K562 (cell line): ENCODE measurements around the gene FTSJ3. TPM values are rescaled to one million over a fixed set of nuclear protein-coding genes. Genes with fewer than 3 reads are reported as not detected.

Source experiments
- ATAC-seq: fragments of 200-7000 bp; cut with Tn5 transposase; 3 replicates; pipeline ENCODE4 v1.9.1; 2020; ENCODE audit warnings: moderate library complexity
- BruUV-seq: library from RNA; stranded (reverse); fragments of 400-500 nt; replicated peaks from 2 replicates; lab custom pipeline; 2021; lab: Mats Ljungman, UMichigan
- CTCF ChIA-PET: fragments of 300-600 bp; formaldehyde crosslinking; extraction: SDS; loops from one replicate; lab custom pipeline; 2021; ENCODE audit warnings: low intra/inter-chr PET ratio; lab: Yijun Ruan, JAX
- POLR2A ChIA-PET: fragments of 300-600, 350-650 bp; sonication (Branson Sonifier 250); formaldehyde crosslinking; extraction: SDS; loops from one replicate; lab custom pipeline; 2021; ENCODE audit warnings: antibody characterized with exemption, inconsistent platforms; lab: Yijun Ruan, JAX
- DNase-seq, 4 experiments: peaks; one replicate each; pipeline versions ENCODE4 v3.0.0 to v3.0.0-alpha.2; 2011 to 2018; ENCODE audit warnings: low spot score in 3 of 4, mixed read lengths in 3 of 4; ENCODE audit errors: extremely low read depth in 1 of 4
- FAIRE-seq: peaks from 2 replicates; lab custom pipeline; 2011; peaks lifted over from hg19 to GRCh38; lab: Jason Lieb, UNC
- H2AFZ ChIP-seq: 2 replicates; pipeline ENCODE4 v1.6.0; 2011; ENCODE audit warnings: low read depth, low read length, control low read depth, inconsistent platforms
- H3K27ac ChIP-seq: fragments of 200-600 bp; 3 replicates; pipeline ENCODE4 v1.8.0; 2011; ENCODE audit warnings: low read depth, mild to moderate bottlenecking, control low read depth, inconsistent platforms, low read length, moderate library complexity, mixed read lengths; ENCODE audit errors: extremely low read depth
- H3K27me3 ChIP-seq, 2 experiments: fragments of 300-600 bp in 1 of 2; 2 replicates in 1 of 2; 3 replicates in 1 of 2; pipeline versions ENCODE4 v1.6.0 to v1.8.0; 2011; ENCODE audit warnings: inconsistent platforms in 2 of 2, low read length in 2 of 2, mild to moderate bottlenecking in 1 of 2, mixed read lengths in 1 of 2, moderate library complexity in 1 of 2; ENCODE audit not compliant: control insufficient read depth in 2 of 2, insufficient read depth in 2 of 2
- H3K36me3 ChIP-seq: fragments of 300-600 bp; 3 replicates; pipeline ENCODE4 v1.8.0; 2011; ENCODE audit warnings: mild to moderate bottlenecking, low read length, inconsistent platforms; ENCODE audit not compliant: control insufficient read depth, insufficient read depth
- H3K4me1 ChIP-seq, 2 experiments: fragments of 200-600 bp in 1 of 2; replicated peaks in 1 of 2; 2 replicates in 1 of 2; 3 replicates in 1 of 2; pipeline versions ENCODE4 v1.5.1 to v1.8.0; 2011; ENCODE audit warnings: inconsistent platforms in 2 of 2, low read length in 2 of 2, mild to moderate bottlenecking in 1 of 2, mixed read lengths in 1 of 2, moderate library complexity in 1 of 2; ENCODE audit not compliant: control insufficient read depth in 2 of 2, insufficient read depth in 2 of 2
- H3K4me2 ChIP-seq: 2 replicates; pipeline ENCODE4 v1.6.1; 2011; ENCODE audit warnings: low read length, control low read depth, inconsistent platforms, mixed read lengths; ENCODE audit not compliant: insufficient read depth
- H3K4me3 ChIP-seq: fragments of 200-600 bp; sonication (generic), shearing (Covaris generic); 2 replicates; pipeline ENCODE4 v1.5.1; 2016; ENCODE audit warnings: control low read depth, inconsistent platforms
- H3K79me2 ChIP-seq: fragments of 200-600 bp; 3 replicates; pipeline ENCODE4 v1.8.0; 2011; ENCODE audit warnings: low read length, inconsistent platforms; ENCODE audit not compliant: control insufficient read depth, insufficient read depth
- H3K9ac ChIP-seq, 2 experiments: 2 replicates each; pipeline versions ENCODE4 v1.6.0 to v1.6.1; 2011; ENCODE audit warnings: low read depth in 2 of 2, low read length in 2 of 2, control low read depth in 1 of 2, inconsistent platforms in 1 of 2, mild to moderate bottlenecking in 1 of 2, mixed read lengths in 1 of 2; ENCODE audit not compliant: insufficient read depth in 1 of 2
- H3K9me1 ChIP-seq: one replicate; pipeline ENCODE4 v1.6.0; 2011; ENCODE audit warnings: inconsistent platforms, mild to moderate bottlenecking, low read length, moderate library complexity; ENCODE audit not compliant: control insufficient read depth, insufficient read depth
- H3K9me3 ChIP-seq: replicated peaks from 2 replicates; pipeline ENCODE4 v1.5.1; 2011; ENCODE audit warnings: low read depth, low read length, inconsistent platforms; ENCODE audit not compliant: control insufficient read depth, insufficient read depth
- H4K20me1 ChIP-seq: replicated peaks from 2 replicates; pipeline ENCODE4 v1.6.1; 2011; ENCODE audit warnings: low read length, inconsistent platforms, mixed read lengths; ENCODE audit not compliant: control insufficient read depth, insufficient read depth
- ATF7 ChIP-seq: fragments of 450-650 bp; IDR thresholded peaks from 2 replicates; pipeline ENCODE4 v1.7.1; 2014; ENCODE audit warnings: mild to moderate bottlenecking, moderate library complexity
- CBX8 ChIP-seq: fragments of 200-600 bp; sonication (generic); IDR thresholded peaks from 2 replicates; pipeline ENCODE4 v1.6.1; 2012; ENCODE audit warnings: borderline replicate concordance, mixed run types, low read depth, mild to moderate bottlenecking, moderate library complexity, mixed read lengths, low read length, control low read depth, inconsistent platforms; ENCODE audit not compliant: poor library complexity, severe bottlenecking; ENCODE audit errors: extremely low read depth
- CCAR2 ChIP-seq: fragments of 200-400 bp; formaldehyde crosslinking; IDR thresholded peaks from 2 replicates; pipeline ENCODE4 v1.6.1; 2017; ENCODE audit warnings: mild to moderate bottlenecking, low read depth, low read length
- FOXK2 ChIP-seq, 2 experiments: fragments of 450-650 bp; IDR thresholded peaks in 1 of 2; conservative IDR thresholded peaks in 1 of 2; 2 replicates each; pipeline ENCODE4 v1.6.1; 2016; ENCODE audit warnings: low read depth in 2 of 2, mild to moderate bottlenecking in 1 of 2
- PBX2 ChIP-seq, 2 experiments: IDR thresholded peaks in 1 of 2; conservative IDR thresholded peaks in 1 of 2; 2 replicates each; pipeline ENCODE4 v1.6.1; 2016; ENCODE audit warnings: low read depth in 2 of 2, mild to moderate bottlenecking in 1 of 2, missing compliant biosample characterization in 1 of 2, missing genetic modification characterization in 1 of 2, moderate library complexity in 1 of 2
- TFAP4 ChIP-seq: sonication (generic); formaldehyde crosslinking; IDR thresholded peaks from 2 replicates; pipeline ENCODE4 v1.8.0; 2022; ENCODE audit warnings: missing genetic modification reagents, mild to moderate bottlenecking, moderate library complexity, borderline replicate concordance
- WGBS: fragments of 100-300 bp; shearing (Covaris generic); methylation state at CpG from one replicate; pipeline ENCODE4 v1.1.6; 2016; ENCODE audit warnings: low coverage, mixed read lengths; ENCODE audit not compliant: insufficient coverage; ENCODE audit errors: missing lambda C conversion rate; 5-methylcytosine and 5-hydroxymethylcytosine counted together
- in situ Hi-C: fragments of 300-500 bp; cut with MboI; formaldehyde crosslinking; loops from 4 replicates; pipeline ENCODE4 v1.15.0; 2018; ENCODE audit warnings: inconsistent platforms, mixed read lengths
- intact Hi-C: fragments of 100-400 bp; cut with micrococcal nuclease; formaldehyde crosslinking; loops from 2 replicates; pipeline ENCODE4 v1.14.2; 2022
- polyA plus RNA-seq, 8 experiments: library from polyadenylated mRNA; depleted of rRNA in 4 of 8; stranded (reverse) in 5 of 8; unstranded in 3 of 8; fragments of >200 nt; fragmentation: Nextera tagmentation in 2 of 8; fragmentation: Illumina TruSeq in 1 of 8; extraction: Ambion mirVana in 2 of 8; extraction: Trizol in 1 of 8; gene quantifications; 2 replicates each; pipeline versions ENCODE4 v1.2.1 to v1.2.3, GENCODE V29; 2011 to 2014; ENCODE audit warnings: inconsistent platforms in 1 of 8, missing spikeins in 1 of 8
- total RNA-seq, 7 experiments: library from RNA; depleted of rRNA in 6 of 7; stranded (reverse); fragments of >200 nt in 6 of 7; fragmentation: Illumina TruSeq in 2 of 7; extraction: Trizol in 2 of 7; gene quantifications; 2 replicates each; pipeline versions ENCODE4 v1.2.1 to v1.2.3, GENCODE V29; 2011 to 2021; ENCODE audit warnings: low replicate concordance in 1 of 7

Gene FTSJ3
- total and polyA plus RNA-seq, 9 of the 15 experiments (the other 6 are each of a cell fraction or from before 2014, with no cell fraction given): 18.0 to 65.6 (median 52.4) TPM

GRCh38 chr17:63835167-63835720, 7.8 kb upstream of the FTSJ3 start:
- intact Hi-C loops (loop anchor here (10.0 kb wide), 1 partner anchor 140 kb away; no protein-coding TSS in a partner anchor), in situ Hi-C loops (loop anchor here (25.0 kb wide), 1 partner anchor 398 kb away; the partner anchor contains the start of gene CYB561)
- H3K4me2 ChIP-seq: no peak overlapping the region
- CTCF ChIA-PET: interaction anchor here (1.1 to 2.4 kb wide), 3 partner anchors 137 to 410 kb away, joined by 3 to 7 read pairs (median 3); no protein-coding TSS in a partner anchor
- peaks cover 3 to 30% of the 10 kb centered on the region in 2 experiments; a peak in 4 of 5 replicates for H3K4me1 ChIP-seq
- no peaks in the 10 kb centered on the region for H3K9me3 ChIP-seq
- peaks cover 83% of the 10 kb centered on the region for H3K36me3 ChIP-seq
- BruUV-seq: no TSS peak
- H3K79me2 ChIP-seq: peaks cover 32% of the 10 kb centered on the region
- no peaks in the 10 kb centered on the region for H3K27me3 ChIP-seq
- DNase-seq (no peak), ATAC-seq (no peak), FAIRE-seq (no peak)
- POLR2A ChIA-PET: interaction anchor here (2.2 kb wide), 1 partner anchor 9 kb away, joined by 6 read pairs; the partner anchor contains the start of gene PSMC5
- TF ChIP-seq TFAP4 (CRISPR knock-in tag) (no peak), FOXK2 (conservative IDR thresholded peaks at IDR 0.05 in 1 of 2, IDR thresholded peaks at IDR 0.05 in 1 of 2; ENCODE audit: low read depth in 2 of 2) (no peak), PBX2 (CRISPR knock-in tag; IDR thresholded peaks at IDR 0.05; ENCODE audit: low read depth) (no peak), PBX2 (tag; conservative IDR thresholded peaks at IDR 0.05; ENCODE audit: low read depth) (peak; percentile 27; the same call in 1 of the 2 replicates), CCAR2 (no peak), CBX8 (no peak), ATF7 (peak; percentile 2; the same call in 1 of the 2 replicates)
- H3K9me1 ChIP-seq: no peaks in the 10 kb centered on the region
- no peaks in the 10 kb centered on the region for H4K20me1 ChIP-seq
- no peak overlapping the region for H3K27ac ChIP-seq
- no peak overlapping the region for H3K9ac ChIP-seq
- H2AFZ ChIP-seq: no peak overlapping the region
- H3K4me3 ChIP-seq: no peak overlapping the region
- WGBS: 83% methylated on average over 8 of the region's 9 CpGs
